SK-N-SH treated with all-trans-retinoic acid at 6 μM for 48 hours (cell line): ENCODE measurements around the gene AREL1.

Experiments used
- BACH2 ChIP-seq: fragments of 250-450 bp; sonication (Bioruptor Pico); IDR thresholded peaks from 2 replicates; pipeline ENCODE4 v1.9.0; 2021; ENCODE audit warnings: mild to moderate bottlenecking, borderline replicate concordance
- ISL1 ChIP-seq: fragments of 250-450 bp; sonication (Bioruptor Pico); IDR thresholded peaks from 2 replicates; pipeline ENCODE4 v2.1.2; 2022; ENCODE audit warnings: mild to moderate bottlenecking, moderate library complexity
- PPARA ChIP-seq: fragments of 250-450 bp; sonication (Bioruptor Pico); IDR thresholded peaks from 2 replicates; pipeline ENCODE4 v1.5.0; 2020; ENCODE audit warnings: mild to moderate bottlenecking, borderline replicate concordance
- SNAI2 ChIP-seq: fragments of 250-450 bp; sonication (Bioruptor Pico); IDR thresholded peaks from 2 replicates; pipeline ENCODE4 v1.5.0; 2020; ENCODE audit warnings: mild to moderate bottlenecking, moderate library complexity
- ZFP3 ChIP-seq: fragments of 250-450 bp; sonication (Bioruptor Pico); IDR thresholded peaks from 2 replicates; pipeline ENCODE4 v1.5.0; 2020; ENCODE audit warnings: mild to moderate bottlenecking, moderate library complexity
- ZFP30 ChIP-seq: fragments of 450-650 bp; formaldehyde crosslinking; IDR thresholded peaks from 2 replicates; pipeline ENCODE4 v1.5.0; 2022; ENCODE audit warnings: mild to moderate bottlenecking, moderate library complexity
- ZNF70 ChIP-seq: fragments of 450-650 bp; formaldehyde crosslinking; IDR thresholded peaks from 2 replicates; pipeline ENCODE4 v1.5.0; 2020; ENCODE audit warnings: mild to moderate bottlenecking, moderate library complexity
- TF ChIP-seq, protein P1 (sequence below): fragments of 250-450 bp; sonication (Bioruptor Pico); IDR thresholded peaks from 2 replicates; pipeline ENCODE4 v1.8.0; 2020; ENCODE audit warnings: mild to moderate bottlenecking, moderate library complexity, borderline replicate concordance
- TF ChIP-seq, protein P2 (sequence below): fragments of 250-450 bp; sonication (Bioruptor Pico); IDR thresholded peaks from 2 replicates; pipeline ENCODE4 v1.5.1; 2020; ENCODE audit warnings: low read depth, mild to moderate bottlenecking, moderate library complexity

DNA sequence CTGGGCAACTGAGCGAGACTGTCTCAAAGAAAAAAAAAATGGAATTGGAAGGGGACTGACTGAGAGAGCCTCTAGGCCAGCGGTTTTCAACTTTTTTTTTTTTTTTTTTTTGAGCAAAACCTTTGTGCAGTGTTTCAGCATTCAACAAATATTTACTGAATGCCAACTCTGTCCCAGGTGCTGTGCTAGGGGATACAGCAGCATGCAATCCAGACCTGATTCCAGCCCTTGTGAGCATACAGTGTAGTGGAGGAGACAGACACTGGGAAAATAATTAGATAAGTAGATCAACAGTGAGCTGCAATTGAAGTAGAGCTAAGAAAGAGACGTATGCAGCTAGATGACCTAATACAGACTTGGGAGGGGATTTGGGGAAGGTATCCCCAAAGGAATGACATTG lies 77.0 kb downstream of the AREL1 start:
- TF ChIP-seq SNAI2 (CRISPR knock-in tag): no peak
- TF ChIP-seq, protein P1, sequence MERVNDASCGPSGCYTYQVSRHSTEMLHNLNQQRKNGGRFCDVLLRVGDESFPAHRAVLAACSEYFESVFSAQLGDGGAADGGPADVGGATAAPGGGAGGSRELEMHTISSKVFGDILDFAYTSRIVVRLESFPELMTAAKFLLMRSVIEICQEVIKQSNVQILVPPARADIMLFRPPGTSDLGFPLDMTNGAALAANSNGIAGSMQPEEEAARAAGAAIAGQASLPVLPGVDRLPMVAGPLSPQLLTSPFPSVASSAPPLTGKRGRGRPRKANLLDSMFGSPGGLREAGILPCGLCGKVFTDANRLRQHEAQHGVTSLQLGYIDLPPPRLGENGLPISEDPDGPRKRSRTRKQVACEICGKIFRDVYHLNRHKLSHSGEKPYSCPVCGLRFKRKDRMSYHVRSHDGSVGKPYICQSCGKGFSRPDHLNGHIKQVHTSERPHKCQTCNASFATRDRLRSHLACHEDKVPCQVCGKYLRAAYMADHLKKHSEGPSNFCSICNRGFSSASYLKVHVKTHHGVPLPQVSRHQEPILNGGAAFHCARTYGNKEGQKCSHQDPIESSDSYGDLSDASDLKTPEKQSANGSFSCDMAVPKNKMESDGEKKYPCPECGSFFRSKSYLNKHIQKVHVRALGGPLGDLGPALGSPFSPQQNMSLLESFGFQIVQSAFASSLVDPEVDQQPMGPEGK (CRISPR knock-in tag): no peak
- TF ChIP-seq, protein P2, sequence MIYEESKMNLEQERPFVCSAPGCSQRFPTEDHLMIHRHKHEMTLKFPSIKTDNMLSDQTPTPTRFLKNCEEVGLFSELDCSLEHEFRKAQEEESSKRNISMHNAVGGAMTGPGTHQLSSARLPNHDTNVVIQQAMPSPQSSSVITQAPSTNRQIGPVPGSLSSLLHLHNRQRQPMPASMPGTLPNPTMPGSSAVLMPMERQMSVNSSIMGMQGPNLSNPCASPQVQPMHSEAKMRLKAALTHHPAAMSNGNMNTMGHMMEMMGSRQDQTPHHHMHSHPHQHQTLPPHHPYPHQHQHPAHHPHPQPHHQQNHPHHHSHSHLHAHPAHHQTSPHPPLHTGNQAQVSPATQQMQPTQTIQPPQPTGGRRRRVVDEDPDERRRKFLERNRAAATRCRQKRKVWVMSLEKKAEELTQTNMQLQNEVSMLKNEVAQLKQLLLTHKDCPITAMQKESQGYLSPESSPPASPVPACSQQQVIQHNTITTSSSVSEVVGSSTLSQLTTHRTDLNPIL (CRISPR knock-in tag): no peak
- no peak for TF ChIP-seq ZFP30
- TF ChIP-seq BACH2: no peak
- no peak for TF ChIP-seq ZNF70 (CRISPR knock-in tag)
- no peak for TF ChIP-seq ZFP3 (CRISPR knock-in tag)
- no peak for TF ChIP-seq ISL1 (CRISPR knock-in tag)
- TF ChIP-seq PPARA (CRISPR knock-in tag): no peak
